Endothelial cell of hepatic sinusoid (primary cell): ENCODE results near the gene MELTF.

ENCODE experiments used
- in situ Hi-C: cut with HindIII; loops from 2 replicates; pipeline ENCODE4 v1.10.0; 2017; ENCODE audit warnings: low sequenced_read_pairs

MELTF gene

GRCh38 chr3:197027151-197027895 lies 2.3 kb downstream of the MELTF start:
- in situ Hi-C loops, result no loop called here

GRCh38 chr3:197026481-197026866 lies 3.1 kb downstream of the MELTF start:
- in situ Hi-C loops, result no loop called here

- in situ Hi-C loops, result no loop called here
These were observed 3.7 kb downstream of the MELTF start for GRCh38 chr3:197025736-197026480.

GRCh38 chr3:197024881-197025735 lies 4.5 kb downstream of the MELTF start:
- in situ Hi-C loops, result no loop called here

- in situ Hi-C loops, result no loop called here
These were observed 5.5 kb downstream of the MELTF start for GRCh38 chr3:197023998-197024651.

DNA sequence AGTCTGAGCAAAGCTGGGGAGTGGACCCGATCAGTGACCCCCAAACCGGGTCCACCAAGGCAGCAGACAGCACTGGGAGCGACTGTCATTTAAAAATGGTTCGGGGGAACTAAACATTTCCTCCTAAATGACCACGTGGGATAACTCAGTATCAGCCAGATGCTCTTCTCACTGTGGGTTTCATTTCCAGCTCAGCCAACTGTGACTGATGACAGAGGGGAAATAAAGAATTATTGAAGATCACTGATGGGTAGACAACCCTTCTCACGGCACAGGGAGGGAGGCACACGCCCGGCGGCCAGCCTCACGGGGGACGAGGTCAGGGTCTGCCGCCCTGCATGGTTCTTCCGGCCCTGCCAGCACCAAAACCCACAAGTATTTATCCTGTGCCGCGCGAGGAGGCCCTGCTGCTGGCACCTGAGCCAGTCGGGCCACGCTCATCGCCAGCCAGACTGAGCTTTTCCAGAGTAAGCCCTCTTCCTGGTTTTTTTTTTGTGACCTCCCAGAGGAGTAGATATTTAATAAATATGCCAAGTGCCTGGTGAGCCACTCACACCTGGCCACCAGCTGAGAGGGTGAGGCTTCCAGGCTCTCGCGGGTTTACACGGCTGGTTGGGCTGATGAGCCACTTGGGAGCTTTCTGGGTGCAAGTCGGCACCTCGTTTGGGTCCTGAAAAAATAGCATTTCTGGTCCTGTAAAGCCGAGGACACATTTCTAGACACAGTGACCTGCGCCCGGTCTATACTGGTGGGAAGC lies 6.2 kb downstream of the MELTF start:
- in situ Hi-C loops, result no loop called here

DNA sequence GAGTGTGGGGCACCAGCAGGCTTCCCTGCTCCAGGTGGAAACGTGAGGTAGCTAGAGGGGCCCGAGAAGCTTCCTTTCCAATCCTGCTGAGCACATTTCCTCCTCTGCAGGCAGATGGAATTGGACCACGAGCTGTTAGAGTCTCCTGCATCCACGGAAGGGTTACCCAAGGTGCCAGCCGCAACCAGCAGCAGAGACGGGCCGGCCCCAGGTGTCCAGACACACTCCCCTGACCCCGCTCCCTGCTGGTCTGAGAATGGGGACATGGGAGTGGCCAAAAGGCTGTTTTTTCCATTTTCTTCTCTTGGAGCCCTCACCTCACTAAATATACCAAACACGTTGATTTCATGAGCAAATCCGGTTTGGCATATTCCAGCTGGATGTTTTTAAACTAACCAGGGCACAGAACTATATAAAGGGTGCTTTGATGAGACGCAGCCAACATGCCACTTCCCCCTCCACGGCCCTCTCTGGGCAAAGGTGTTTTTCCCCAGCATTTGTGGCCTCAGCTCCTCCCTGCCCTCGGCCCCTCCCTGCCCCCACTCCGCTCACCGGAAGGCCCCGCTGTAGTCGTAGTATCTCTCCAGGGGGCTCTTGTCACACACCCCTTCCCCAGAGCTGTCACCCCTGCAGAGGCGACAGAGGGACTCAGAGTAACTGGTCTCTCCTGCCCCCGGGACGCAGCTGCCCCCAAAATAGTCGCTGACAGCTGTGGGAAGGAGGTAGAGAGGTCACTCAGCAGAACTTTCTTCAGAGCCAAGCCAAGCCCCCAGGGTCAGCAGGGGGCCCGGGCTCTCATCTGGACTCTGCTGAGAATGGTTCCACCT lies 7.0 kb downstream of the MELTF start:
- in situ Hi-C loops, result no loop called here

DNA sequence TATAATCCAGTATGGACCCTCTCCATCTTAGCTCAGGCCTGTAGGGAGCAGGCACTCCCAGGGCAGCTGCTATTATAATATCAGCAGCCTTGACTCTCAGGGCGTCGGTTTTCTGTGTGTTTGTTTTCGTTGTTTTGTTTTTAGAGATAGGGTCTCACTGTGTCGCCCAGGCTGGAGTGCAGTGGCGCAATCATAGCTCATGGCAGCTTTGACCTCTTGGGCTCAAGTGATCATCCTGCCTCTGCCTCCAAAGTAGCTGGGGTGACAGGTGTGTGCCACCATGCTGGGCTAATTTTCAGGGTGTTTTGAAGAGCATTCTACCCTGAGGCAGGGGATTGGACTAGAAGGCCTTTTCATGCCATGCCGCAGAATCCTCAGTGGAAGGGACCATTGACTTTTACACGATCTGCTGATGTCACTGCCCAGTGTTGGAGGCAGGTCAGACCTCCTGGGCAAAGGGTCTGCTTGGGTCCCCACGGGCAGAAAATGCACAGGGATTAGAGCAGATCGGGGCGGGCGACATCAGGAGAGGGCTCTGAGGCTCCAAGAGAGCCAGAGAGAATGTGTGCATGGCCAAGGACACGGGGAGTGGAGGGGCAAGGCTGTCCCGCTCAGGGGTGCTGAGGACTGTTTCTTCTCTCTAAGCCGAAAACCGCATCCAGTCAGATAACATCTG lies 7.8 kb downstream of the MELTF start:
- in situ Hi-C loops, result no loop called here

- in situ Hi-C loops, result no loop called here
These were observed 8.4 kb downstream of the MELTF start for GRCh38 chr3:197021231-197021630.

- in situ Hi-C loops, result no loop called here
These were observed 10.1 kb downstream of the MELTF start for GRCh38 chr3:197019535-197019934.

DNA sequence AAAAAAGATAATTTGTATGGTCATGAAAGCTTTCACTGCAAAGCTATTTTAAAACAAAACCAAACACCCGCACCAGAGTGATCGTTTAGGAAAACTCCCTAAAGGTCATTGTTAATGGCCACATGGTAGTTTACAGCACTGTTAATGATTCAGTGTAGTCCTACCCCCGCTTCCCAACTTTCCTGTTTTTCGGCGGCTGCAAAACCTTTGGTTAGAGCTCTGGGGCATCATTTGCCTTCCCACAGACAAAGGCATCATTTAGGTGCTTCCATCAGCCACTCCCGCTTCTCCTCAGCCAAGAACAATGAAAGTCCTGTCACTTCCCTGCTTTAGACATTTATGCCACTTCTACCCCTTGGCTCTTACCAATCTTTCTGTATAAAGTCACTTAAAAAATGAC lies 10.6 kb downstream of the MELTF start:
- in situ Hi-C loops, result no loop called here

DNA sequence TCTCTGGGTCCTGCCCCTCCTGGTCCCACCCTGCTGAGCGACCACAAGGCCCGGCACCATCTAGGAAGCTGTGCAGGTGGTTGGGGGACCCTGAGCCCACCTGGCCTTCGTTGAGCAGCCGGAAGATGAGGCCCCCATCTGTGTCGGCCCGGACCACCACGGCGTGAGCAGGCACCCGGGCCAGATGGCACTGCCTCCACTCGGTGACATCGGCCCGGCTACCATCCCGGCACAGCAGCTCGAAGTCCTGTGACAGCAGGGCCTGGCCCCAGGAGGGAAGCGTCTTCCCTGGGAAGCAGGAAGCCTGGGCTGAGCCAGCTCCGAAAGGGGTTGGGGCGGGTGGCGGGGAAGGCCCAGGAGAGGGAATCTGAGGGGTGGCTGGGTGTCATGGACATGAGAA lies 12.6 kb downstream of the MELTF start:
- in situ Hi-C loops, result no loop called here

DNA sequence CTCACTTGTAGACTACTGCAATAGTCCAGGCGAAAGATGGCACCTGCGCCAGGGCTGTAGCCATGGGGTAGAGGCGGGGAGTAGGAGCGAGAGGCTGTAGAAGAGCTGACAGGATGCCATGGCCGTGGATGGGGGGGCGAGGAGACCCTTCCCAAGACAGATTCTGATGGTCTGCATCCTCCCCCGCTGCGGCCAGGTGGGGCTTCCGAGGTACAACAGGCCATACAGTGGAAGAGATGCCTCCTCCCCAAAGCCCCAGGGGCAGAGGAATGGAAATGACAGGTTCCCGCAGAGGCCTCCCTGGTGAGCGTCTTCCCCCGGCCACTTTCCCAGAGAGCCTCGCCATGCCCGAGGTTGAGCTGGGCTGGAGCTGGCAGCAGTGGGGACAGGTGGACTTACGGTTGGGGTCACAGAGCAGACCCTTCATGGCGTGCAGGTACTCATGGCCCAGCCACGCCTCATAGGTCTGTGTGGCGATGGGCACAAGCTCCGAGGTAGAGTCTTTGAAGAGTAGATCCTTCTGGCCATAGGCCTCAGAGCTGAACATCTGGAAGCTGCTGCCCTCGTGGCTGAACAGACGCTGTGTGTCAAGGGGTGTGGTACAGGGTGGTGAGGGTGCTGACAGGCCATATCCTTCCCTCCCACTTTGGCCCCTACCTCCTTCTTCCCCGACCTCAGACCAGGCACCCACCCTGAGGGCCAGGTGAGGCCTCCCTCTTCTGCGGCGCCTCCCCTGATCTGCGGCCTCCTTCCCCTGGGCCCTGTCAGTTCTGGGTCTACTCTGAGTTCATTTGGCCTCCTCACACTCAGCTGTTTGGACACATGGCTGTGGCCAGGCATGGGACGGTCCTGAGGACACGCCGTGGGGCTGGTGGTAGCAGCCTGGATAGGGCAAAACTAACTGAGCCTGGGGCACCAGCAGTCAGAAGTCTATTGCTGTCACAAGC lies 13.6 kb downstream of the MELTF start:
- in situ Hi-C loops, result no loop called here

- in situ Hi-C loops, result no loop called here
These were observed 14.6 kb downstream of the MELTF start for GRCh38 chr3:197014942-197015575.

DNA sequence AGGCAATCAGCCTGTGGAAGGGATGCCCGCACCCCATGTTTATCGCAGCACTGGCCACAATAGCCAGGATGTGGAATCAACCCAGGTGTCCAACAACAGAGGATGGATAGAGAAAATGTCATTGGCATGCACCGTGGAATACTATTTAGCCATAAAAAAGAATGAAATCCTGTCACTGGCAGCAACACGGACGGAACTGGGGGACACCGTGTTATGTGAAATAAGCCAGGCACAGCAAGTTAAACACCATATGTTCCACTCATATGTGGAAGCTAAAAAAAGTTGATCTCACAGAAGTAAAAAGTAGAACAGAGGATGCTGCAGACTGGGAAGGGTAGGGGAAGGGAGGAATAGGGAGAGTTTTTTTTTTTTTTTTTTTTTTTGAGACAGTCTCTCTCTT lies 15.6 kb downstream of the MELTF start:
- in situ Hi-C loops, result no loop called here

- in situ Hi-C loops, result no loop called here
These were observed 17.1 kb downstream of the MELTF start for GRCh38 chr3:197012540-197012883.

- in situ Hi-C loops, result no loop called here
These were observed 17.7 kb downstream of the MELTF start for GRCh38 chr3:197011780-197012539.
